HT-29 (cell line): Measurements from ENCODE around the gene PRRT4. TPM values are rescaled to one million over a fixed set of nuclear protein-coding genes. Genes with fewer than 3 reads are reported as not detected.

Experiments
- DNase-seq: peaks from one replicate; pipeline ENCODE4 v3.0.0-alpha.2; 2015; ENCODE audit warnings: low spot score
- total RNA-seq: library from RNA; depleted of rRNA; stranded (reverse); fragments of >200 nt; shearing (Covaris generic); gene quantifications from 2 replicates; pipeline ENCODE4 v1.2.3, GENCODE V29; 2014

The PRRT4 gene
- total RNA-seq, 1 experiment from 2014 or later: not detected

GRCh38 chr7:128347647-128348097 is 13.8 kb downstream of the PRRT4 start:
- peak; percentile 71 for DNase-seq

GRCh38 chr7:128344431-128344774 is 17.1 kb downstream of the PRRT4 start:
- DNase-seq: no peak

GRCh38 chr7:128343554-128344430 is 17.7 kb downstream of the PRRT4 start, which contains the start of gene RBM28:
TSS of gene RBM28 (minus strand) at chr7:128343908. CDS start at chr7:128343793, 115 bp downstream.
- DNase-seq: peak; percentile 97

- DNase-seq: no peak
These were observed 19.8 kb downstream of the PRRT4 start for GRCh38 chr7:128341733-128342132.

DNA sequence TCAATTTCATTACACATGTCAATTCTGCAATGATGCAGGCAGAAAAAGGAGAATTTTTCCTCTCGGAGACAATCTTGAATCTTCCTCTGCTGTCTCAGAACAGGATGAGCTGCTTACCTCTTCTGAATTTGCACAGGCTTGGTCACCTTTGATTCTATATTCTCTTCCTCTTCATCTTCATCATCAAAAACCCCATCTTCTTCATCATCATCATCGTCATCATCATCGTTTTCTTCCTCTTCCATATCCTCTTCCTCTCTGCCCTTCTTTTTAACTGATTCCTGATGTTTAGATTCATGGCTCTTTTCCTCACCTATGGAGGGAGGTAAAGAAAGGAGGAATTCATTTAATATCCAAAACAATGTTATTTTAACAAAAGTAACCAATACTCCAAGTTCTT is 25.8 kb downstream of the PRRT4 start:
- DNase-seq: no peak

DNA sequence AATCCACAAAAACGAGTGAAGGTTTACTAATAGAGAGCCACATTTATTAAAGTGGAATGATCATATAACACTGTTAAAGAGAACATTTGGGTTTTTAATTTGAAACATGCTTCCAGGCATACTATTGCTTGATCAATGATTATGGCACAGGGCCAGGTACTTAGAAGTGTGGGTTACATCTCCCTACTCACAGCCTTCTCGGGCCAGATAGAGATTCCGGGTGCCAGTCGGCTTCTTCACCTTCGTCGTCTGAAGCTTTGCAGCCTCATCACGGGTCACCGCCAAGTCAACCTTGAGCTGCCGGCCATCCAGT is 37.2 kb downstream of the PRRT4 start:
- no peak for DNase-seq

GRCh38 chr7:128323459-128324367 is 37.8 kb downstream of the PRRT4 start:
- no peak for DNase-seq

DNA sequence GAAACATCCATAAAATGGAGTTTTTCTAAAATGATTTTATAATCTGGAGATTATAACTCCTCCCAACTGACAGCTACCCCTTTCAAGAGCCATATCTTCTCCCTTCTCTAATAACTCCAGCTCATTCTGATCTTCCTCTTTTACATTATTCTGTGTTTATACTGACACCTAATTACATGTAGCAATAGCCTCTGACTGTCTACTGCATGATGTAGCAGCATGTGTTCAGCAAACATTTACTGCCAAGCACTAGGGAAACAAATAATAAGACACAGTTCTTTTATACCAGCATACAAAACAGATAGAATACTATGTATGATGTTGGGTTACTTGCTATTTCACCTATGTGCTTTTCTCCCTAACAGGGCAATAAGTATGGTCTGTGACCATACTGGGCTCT is 38.5 kb downstream of the PRRT4 start:
- DNase-seq: no peak

DNA sequence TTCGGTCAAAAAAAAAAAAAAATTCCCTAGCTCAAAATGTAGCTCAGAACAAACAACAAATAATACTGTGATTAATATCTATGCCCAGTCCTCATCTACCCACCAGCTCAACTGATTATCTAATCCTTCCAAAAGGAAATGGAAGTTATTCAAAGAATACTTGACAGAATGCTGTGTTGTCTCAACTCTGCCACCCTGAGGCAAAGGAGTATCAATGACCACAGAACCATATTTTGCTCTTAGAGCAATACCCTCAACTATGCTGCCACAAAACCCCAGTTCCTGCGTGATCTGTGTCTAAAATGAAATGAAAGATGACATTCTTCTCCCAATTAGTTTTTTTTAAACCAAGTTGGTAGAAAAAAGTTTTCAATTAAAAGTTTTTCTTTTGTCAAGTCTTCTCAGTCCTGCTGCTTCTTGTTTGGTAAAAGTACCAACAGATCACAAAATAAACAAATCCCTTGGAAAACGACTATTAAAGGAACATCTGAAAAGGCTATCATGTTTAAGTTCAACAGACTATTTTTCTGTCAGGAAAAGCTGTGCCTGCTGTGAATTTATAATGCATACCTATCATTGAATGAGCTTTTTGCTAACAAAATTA is 39.3 kb downstream of the PRRT4 start:
- peak; percentile 64 for DNase-seq

- no peak for DNase-seq
These were observed 40.5 kb downstream of the PRRT4 start for GRCh38 chr7:128321044-128321422.

DNA sequence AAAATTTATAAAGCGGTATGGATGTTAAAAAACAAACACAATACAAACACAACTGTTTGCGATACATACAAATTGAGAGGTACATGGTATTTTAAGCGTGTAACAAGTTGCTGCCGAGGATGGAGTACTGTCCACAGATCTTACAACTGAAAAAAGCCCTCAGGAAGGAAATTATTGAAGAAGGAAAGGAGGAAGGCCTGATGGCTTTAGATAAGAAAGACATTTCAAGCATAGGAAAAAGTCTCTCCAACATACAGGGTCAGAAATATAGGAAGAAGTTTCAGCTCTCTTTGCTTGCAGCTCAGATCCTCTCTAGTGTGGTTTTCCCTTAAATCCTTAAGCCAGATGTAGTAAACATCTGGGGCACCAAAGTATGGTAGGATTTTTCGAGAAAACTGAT is 42.8 kb downstream of the PRRT4 start:
- DNase-seq: no peak

DNA sequence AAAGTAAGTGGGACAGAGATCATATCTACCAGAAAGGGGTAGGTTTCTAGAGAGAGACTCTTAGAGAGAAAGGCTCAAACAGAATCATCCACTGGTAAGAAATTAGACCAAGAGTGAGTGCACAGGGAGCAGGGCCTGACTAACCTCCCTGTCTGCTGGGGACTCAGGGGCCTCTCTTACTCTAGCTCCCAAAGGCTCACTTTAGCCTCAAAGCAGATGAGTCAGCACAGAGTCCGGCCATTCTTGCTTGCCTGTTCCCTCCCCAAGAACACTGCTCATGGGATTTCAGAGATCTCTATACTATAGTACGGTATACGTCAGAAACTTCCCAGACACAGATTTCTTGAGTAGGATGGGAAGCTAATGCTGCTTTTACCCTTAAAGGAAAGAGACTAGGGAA is 50.5 kb downstream of the PRRT4 start:
- DNase-seq: no peak

DNA sequence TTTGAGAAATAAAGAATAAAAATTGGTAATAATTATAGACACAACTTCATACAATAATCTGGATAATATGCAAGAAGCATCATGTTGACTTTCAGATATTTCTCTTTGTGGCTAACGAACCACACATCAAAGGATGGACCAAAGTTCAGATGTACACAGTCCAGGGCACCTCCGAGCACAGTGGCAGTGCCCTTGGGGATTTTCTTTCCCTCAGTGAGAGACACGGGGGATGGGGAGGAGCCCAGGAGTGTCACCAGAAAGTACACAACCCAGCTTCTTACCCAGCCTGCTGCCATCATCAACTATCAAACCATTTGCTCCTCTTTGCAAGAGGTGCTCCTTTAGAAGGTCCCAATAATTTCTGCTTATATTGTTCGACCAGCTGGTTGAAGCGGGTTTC is 51.0 kb downstream of the PRRT4 start:
- no peak for DNase-seq

DNA sequence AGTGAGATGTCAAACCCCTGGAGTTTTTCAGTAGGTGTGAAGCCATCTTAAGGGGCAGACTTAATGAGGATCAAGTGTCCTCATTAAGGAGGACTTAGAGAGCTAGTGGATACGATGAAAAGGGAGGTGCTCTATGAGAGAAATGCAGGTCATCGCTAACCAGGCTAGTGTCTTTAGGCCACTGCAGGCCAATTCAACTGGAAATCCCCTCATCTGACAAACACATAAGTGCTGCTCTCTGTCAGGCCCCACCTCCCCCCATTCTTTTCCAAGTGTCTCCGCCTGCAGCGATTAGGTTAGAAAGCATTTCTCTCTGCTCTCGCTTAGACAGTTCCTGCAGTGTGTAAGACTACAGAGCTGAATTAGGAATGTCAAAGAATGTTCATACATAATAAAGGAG is 51.5 kb downstream of the PRRT4 start:
- DNase-seq: no peak

DNA sequence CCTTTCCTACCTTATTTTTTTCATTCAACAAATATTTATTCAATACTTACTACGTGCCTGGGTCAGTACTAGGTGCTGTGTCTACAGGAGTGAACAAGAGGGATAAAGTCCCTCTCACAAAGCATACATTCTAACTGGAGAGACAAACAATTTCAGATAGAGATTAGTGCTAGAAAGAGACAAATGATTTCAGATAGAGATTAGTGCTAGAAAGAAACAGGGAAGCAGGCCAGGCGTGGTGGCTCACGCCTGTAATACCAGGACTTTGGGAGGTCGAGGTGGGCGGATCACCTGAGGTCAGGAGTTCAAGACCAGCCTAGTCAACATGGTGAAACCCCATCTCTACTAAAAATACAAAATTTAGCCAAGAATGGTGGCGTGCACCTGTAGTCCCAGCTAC is 52.4 kb downstream of the PRRT4 start:
- no peak for DNase-seq

GRCh38 chr7:128307061-128307460 is 54.4 kb downstream of the PRRT4 start:
- no peak for DNase-seq

GRCh38 chr7:128304212-128304611 is 57.3 kb downstream of the PRRT4 start:
- no peak for DNase-seq

DNA sequence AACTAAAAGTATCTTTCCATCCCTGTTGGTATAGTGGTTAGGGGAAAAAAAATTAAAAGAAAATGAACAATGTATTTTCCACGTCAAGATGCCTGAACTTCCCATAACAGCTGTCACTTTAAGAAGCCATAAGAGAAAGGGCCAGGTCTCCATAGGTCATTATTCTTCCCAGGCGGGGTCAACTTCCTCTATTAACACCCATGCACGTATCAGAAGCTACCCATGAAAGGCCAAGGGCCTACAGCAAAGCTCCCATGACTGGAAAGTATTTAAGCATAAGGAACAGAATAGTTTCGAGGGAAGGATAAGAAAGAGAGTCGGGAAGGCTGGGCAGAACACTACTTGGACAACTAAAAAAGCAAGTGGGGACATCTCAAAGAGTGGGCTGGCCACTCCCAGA is 57.8 kb downstream of the PRRT4 start:
- DNase-seq: no peak

DNA sequence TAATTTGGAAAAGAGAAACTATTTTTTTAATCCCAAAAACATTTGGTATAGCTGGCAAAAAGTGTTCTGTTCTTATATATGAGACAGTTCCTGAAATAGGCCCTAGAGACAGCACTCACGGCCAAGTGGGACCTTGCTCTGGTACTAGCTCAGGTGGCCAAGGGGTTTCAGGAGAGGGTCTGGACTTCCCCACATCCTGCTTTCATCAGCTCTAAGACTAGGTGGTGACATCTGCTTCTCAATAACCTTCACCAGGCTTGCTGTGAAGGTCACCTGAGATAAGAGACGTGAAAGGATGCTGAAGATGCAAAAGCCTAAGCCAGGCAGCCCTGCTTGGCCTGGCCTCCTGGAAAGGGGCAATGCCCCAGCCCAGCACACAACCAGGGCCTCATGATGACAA is 58.4 kb downstream of the PRRT4 start:
- no peak for DNase-seq

GRCh38 chr7:128302139-128302538 is 59.4 kb downstream of the PRRT4 start:
- no peak for DNase-seq
